A549 (cell line): ENCODE data around the gene ASTN1.

ENCODE experiments used
- BHLHE40 ChIP-seq: IDR thresholded peaks from 2 replicates; pipeline ENCODE4 v1.6.1; 2012; ENCODE audit warnings: low read depth, low read length, inconsistent platforms
- MAX ChIP-seq: IDR thresholded peaks from 2 replicates; pipeline ENCODE4 v1.6.1; 2012
- MYC ChIP-seq: IDR thresholded peaks from 2 replicates; pipeline ENCODE4 v1.6.1; 2012; ENCODE audit warnings: mild to moderate bottlenecking, inconsistent platforms, low read length, improper control_type of control experiment, borderline replicate concordance
- NR3C1 ChIP-seq: fragments of >200 bp; sonication (Bioruptor Twin); formaldehyde crosslinking; IDR thresholded peaks from 3 replicates; pipeline ENCODE4 v1.6.1; 2017
- PBX3 ChIP-seq: IDR thresholded peaks from 2 replicates; pipeline ENCODE4 v1.6.1; 2012
- POLR2A ChIP-seq: IDR thresholded peaks from 2 replicates; pipeline ENCODE4 v1.6.1; 2012; ENCODE audit warnings: mild to moderate bottlenecking, low read length
- RCOR1 ChIP-seq: fragments of 150-350 bp; IDR thresholded peaks from 2 replicates; pipeline ENCODE4 v1.6.1; 2014; ENCODE audit warnings: antibody characterized with exemption, low read length, low read depth
- REST ChIP-seq: fragments of 200-600 bp; sonication (generic); IDR thresholded peaks from 2 replicates; pipeline ENCODE4 v1.6.1; 2016; ENCODE audit warnings: antibody characterized with exemption, mild to moderate bottlenecking, moderate library complexity
- TF ChIP-seq, protein P1 (sequence below): fragments of >200 bp; sonication (Bioruptor Twin); formaldehyde crosslinking; IDR thresholded peaks from 3 replicates; pipeline ENCODE4 v1.5.1; 2016
- TF ChIP-seq, protein P2 (sequence below): fragments of >200 bp; sonication (Bioruptor Twin); formaldehyde crosslinking; IDR thresholded peaks from 3 replicates; pipeline ENCODE4 v1.6.1; 2016

DNA sequence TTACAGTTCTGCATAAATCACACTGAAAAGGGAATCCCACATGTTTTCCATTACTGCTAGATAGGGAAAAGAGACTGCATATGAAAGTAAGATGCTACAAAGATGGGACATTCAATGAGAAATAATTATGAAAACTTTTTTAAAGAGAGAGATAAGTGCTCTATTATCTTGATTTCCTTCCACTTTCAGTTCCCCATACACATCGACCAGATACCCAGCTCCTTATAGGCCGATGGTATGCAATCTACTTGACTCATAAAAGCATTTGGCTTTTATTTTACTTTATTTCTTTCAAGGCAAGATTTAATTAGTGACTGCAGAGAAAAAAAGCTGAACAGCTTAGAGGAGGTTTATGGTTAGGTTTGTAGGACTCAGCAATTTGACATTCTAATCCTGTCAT is 19.3 kb upstream of the ASTN1 start:
- TF ChIP-seq, protein P1, sequence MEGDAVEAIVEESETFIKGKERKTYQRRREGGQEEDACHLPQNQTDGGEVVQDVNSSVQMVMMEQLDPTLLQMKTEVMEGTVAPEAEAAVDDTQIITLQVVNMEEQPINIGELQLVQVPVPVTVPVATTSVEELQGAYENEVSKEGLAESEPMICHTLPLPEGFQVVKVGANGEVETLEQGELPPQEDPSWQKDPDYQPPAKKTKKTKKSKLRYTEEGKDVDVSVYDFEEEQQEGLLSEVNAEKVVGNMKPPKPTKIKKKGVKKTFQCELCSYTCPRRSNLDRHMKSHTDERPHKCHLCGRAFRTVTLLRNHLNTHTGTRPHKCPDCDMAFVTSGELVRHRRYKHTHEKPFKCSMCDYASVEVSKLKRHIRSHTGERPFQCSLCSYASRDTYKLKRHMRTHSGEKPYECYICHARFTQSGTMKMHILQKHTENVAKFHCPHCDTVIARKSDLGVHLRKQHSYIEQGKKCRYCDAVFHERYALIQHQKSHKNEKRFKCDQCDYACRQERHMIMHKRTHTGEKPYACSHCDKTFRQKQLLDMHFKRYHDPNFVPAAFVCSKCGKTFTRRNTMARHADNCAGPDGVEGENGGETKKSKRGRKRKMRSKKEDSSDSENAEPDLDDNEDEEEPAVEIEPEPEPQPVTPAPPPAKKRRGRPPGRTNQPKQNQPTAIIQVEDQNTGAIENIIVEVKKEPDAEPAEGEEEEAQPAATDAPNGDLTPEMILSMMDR, result no peak
- TF ChIP-seq, protein P2, sequence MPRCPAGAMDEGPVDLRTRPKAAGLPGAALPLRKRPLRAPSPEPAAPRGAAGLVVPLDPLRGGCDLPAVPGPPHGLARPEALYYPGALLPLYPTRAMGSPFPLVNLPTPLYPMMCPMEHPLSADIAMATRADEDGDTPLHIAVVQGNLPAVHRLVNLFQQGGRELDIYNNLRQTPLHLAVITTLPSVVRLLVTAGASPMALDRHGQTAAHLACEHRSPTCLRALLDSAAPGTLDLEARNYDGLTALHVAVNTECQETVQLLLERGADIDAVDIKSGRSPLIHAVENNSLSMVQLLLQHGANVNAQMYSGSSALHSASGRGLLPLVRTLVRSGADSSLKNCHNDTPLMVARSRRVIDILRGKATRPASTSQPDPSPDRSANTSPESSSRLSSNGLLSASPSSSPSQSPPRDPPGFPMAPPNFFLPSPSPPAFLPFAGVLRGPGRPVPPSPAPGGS, result no peak
- TF ChIP-seq PBX3 (no peak), REST (no peak), RCOR1 (no peak), POLR2A (no peak), MAX (no peak), MYC (no peak), BHLHE40 (no peak), NR3C1 (no peak)
